ENCODE data around the gene ARHGAP6. TPM values are rescaled to one million over a fixed set of nuclear protein-coding genes. Genes with fewer than 3 reads are reported as not detected.

Gene ARHGAP6
- total RNA-seq, 6 experiments from 2014 or later, result 0.51 to 1.0 (median 0.69) TPM

DNA sequence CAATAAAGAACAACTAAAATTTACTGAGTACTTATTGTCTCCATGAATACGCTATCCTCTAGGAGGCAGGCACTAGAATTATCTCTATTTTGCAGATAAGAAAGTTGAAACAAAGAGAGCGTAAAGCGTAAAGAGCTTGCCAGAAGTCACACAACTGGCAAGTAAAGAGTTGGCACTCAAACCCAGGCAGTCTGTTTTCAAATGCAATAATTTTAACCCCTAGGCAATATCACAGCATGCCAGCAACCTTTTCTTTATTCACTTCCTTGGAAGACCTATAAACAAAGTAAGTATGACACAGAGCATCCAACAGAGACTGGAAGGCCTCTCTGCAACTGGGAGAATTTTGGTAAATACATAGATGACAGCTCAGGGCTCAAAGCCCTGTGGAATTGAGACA lies 395.7 kb downstream of the ARHGAP6 start:
- Mint-ChIP-seq H3K27me3 (ENCODE audit: insufficient read depth) (no peaks in the 10 kb centered on the region), H3K4me3 (no peak overlapping the region), H3K4me1 (ENCODE audit: low read depth) (peaks cover 81% of the 10 kb centered on the region), H3K27ac (no peak overlapping the region), H3K36me3 (ENCODE audit: low read depth) (no peaks in the 10 kb centered on the region), H3K9me3 (no peaks in the 10 kb centered on the region)
- no peak for DNase-seq
- TF ChIP-seq, protein P1, sequence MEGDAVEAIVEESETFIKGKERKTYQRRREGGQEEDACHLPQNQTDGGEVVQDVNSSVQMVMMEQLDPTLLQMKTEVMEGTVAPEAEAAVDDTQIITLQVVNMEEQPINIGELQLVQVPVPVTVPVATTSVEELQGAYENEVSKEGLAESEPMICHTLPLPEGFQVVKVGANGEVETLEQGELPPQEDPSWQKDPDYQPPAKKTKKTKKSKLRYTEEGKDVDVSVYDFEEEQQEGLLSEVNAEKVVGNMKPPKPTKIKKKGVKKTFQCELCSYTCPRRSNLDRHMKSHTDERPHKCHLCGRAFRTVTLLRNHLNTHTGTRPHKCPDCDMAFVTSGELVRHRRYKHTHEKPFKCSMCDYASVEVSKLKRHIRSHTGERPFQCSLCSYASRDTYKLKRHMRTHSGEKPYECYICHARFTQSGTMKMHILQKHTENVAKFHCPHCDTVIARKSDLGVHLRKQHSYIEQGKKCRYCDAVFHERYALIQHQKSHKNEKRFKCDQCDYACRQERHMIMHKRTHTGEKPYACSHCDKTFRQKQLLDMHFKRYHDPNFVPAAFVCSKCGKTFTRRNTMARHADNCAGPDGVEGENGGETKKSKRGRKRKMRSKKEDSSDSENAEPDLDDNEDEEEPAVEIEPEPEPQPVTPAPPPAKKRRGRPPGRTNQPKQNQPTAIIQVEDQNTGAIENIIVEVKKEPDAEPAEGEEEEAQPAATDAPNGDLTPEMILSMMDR (IDR thresholded peaks at IDR 0.05), result no peak

DNA sequence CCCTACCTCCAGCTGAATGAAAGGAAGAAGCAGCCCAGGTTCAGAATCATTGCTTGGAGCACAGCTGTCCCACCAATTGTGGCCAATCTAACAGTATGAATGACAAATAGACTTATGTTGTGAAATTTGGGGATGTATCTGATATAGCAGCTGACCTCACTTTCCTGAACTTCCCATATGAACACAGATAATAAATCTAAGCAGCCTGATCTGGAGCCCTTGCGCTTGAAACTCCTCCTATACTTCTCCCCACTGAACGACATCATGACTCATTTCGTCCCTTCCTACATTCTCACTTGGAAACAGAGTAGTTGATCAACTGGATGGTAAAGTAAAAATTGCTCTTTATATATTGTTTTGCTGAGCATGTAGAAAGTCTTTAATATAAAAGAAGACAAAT lies 396.7 kb downstream of the ARHGAP6 start:
- Mint-ChIP-seq H3K9me3 (no peaks in the 10 kb centered on the region), H3K4me1 (ENCODE audit: low read depth) (peaks cover 81% of the 10 kb centered on the region), H3K27me3 (ENCODE audit: insufficient read depth) (no peaks in the 10 kb centered on the region), H3K27ac (no peak overlapping the region), H3K36me3 (ENCODE audit: low read depth) (no peaks in the 10 kb centered on the region), H3K4me3 (no peak overlapping the region)
- TF ChIP-seq, protein P1 (IDR thresholded peaks at IDR 0.05), result no peak
- DNase-seq, result no peak

DNA sequence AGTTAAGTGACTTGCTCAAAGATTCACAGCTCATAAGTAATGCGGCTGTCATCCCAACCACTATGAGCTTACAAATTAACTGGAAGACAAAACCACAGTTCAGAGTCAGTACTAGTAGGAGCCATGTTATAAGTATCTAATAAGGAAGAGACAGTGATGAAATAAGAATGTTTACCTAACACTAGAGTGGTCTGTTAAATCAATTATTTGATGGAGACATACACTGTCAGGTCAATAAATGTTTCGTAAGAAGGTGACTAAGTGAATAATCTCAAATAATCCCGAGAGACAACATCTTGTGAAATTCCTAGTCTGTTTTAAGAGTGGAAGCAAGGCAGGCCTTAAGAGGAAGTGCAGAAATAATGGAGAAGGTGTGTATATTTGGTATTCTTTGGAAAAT lies 398.3 kb downstream of the ARHGAP6 start:
- H3K27me3 Mint-ChIP-seq (ENCODE audit: insufficient read depth), result no peaks in the 10 kb centered on the region
- DNase-seq, result no peak
- no peaks in the 10 kb centered on the region for H3K36me3 Mint-ChIP-seq (ENCODE audit: low read depth)
- no peak overlapping the region for H3K27ac Mint-ChIP-seq
- no peak overlapping the region for H3K4me3 Mint-ChIP-seq
- TF ChIP-seq, protein P1 (IDR thresholded peaks at IDR 0.05), result no peak
- H3K4me1 Mint-ChIP-seq (ENCODE audit: low read depth), result peaks cover 78% of the 10 kb centered on the region
- no peaks in the 10 kb centered on the region for H3K9me3 Mint-ChIP-seq

DNA sequence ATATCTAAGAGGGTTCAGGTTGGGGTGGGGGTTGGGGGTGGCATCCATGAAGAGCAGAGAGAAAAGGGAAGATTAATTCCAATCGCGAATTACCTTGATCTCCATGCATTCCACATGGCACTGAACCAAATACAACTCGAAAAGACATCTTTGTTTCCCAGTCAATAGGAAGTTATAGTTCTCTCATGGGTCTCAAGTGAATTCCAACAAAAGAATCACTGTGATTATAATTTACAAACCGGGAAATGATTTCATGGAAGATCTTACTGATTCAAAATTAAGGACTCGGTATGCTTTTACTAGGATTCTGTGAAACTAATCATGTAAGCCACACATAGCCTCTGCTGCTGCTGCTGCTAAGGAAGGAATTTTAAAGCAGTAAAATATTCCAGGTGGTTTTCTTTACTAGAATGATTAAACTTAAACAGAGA lies 399.1 kb downstream of the ARHGAP6 start:
- peaks cover 72% of the 10 kb centered on the region for H3K4me1 Mint-ChIP-seq (ENCODE audit: low read depth)
- TF ChIP-seq, protein P1 (IDR thresholded peaks at IDR 0.05), result no peak
- no peak overlapping the region for H3K4me3 Mint-ChIP-seq
- no peak for DNase-seq
- no peaks in the 10 kb centered on the region for H3K9me3 Mint-ChIP-seq
- no peaks in the 10 kb centered on the region for H3K27me3 Mint-ChIP-seq (ENCODE audit: insufficient read depth)
- H3K27ac Mint-ChIP-seq, result 0 out of 2 replicates have a peak overlapping the region, but pooled peaks have one; percentile 38
- H3K36me3 Mint-ChIP-seq (ENCODE audit: low read depth), result no peaks in the 10 kb centered on the region

DNA sequence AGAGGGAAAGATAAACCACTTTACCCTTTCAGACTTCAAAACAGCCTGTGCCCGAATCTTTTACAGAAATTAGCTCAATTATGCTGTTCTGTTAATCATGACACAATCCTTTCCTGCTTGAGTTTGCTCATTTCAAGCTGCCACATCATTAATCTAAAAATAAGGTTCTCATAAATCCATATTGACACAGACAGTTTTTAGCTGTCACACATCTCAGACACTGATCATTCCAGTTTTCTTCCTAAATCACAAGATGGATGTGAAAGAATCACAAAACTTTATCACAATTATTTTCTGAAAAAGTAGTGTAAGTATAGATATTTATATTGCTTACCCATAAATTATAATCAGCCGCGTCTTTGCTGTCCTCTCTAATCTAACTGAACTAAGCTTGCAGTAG lies 400.4 kb downstream of the ARHGAP6 start:
- TF ChIP-seq, protein P1 (IDR thresholded peaks at IDR 0.05), result no peak
- Mint-ChIP-seq H3K27me3 (ENCODE audit: insufficient read depth) (no peaks in the 10 kb centered on the region), H3K4me1 (ENCODE audit: low read depth) (peaks cover 72% of the 10 kb centered on the region), H3K9me3 (no peaks in the 10 kb centered on the region), H3K4me3 (peak overlapping the region; percentile 64), H3K36me3 (ENCODE audit: low read depth) (no peaks in the 10 kb centered on the region), H3K27ac (no peak overlapping the region)
- no peak for DNase-seq

DNA sequence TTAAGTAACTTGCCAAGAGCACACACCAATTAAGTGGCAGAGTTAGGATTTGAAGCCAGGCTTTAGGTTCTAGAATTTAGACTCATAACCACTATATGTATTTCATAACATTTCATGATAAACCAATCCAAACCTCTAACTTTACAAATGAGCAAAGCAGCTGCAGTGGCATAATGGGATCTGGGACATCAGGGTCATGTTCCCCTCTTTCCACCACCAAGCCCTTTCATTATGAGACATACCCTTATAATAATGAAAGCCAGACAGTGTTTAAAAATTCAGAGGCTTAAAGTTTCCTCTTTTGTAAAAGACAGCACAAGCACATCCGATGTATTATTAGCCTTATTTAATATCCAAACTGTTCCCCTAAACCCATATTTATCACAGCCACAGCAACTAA lies 400.8 kb downstream of the ARHGAP6 start:
- DNase-seq, result no peak
- Mint-ChIP-seq H3K4me1 (ENCODE audit: low read depth) (peaks cover 72% of the 10 kb centered on the region), H3K4me3 (0 out of 2 replicates have a peak overlapping the region, but pooled peaks have one; percentile 64), H3K36me3 (ENCODE audit: low read depth) (no peaks in the 10 kb centered on the region), H3K27ac (no peak overlapping the region), H3K27me3 (ENCODE audit: insufficient read depth) (no peaks in the 10 kb centered on the region), H3K9me3 (no peaks in the 10 kb centered on the region)
- TF ChIP-seq, protein P1 (IDR thresholded peaks at IDR 0.05), result no peak

Measured in HFFc6 (cell line).